ENCODE results near the gene ERICH2.

The ERICH2 gene

GRCh38 chr2:170822290-170823087 is 52.3 kb downstream of the ERICH2 start:
- TF ChIP-seq ZNF148 (tag by site-specific recombination; IDR thresholded peaks at IDR 0.05; ENCODE audit: borderline replicate concordance) (no peak), ZNF19 (tag by site-specific recombination; IDR thresholded peaks at IDR 0.05; ENCODE audit: low read depth) (no peak), HOXA7 (CRISPR knock-in tag; IDR thresholded peaks at IDR 0.05; ENCODE audit: borderline replicate concordance) (no peak), ZFP69B (tag by site-specific recombination; IDR thresholded peaks at IDR 0.05) (no peak), ZNF548 (tag by site-specific recombination; IDR thresholded peaks at IDR 0.05) (no peak)
- peaks cover 0 to 6% of the 10 kb centered on the region in 2 experiments; a peak in 2 of 3 replicates for H3K36me3 ChIP-seq (ENCODE audit: control insufficient read depth in 2 of 2, insufficient read depth in 1 of 2, low read length in 2 of 2)
- H3K4me1 ChIP-seq (ENCODE audit: control insufficient read depth, insufficient read depth, low read length): no peaks in the 10 kb centered on the region
- no peak overlapping the region for H3K4me3 ChIP-seq (ENCODE audit: low read depth, low read length)
- POLR2A ChIA-PET: no interaction called here
- CTCF ChIA-PET: interaction anchor here (1.1 kb wide), 1 partner anchor 10 kb away, joined by 4 read pairs; no protein-coding TSS in a partner anchor
- H3K27ac ChIP-seq (ENCODE audit: extremely low read depth, low read depth, low read length): no peak overlapping the region
- no peaks in the 10 kb centered on the region for H3K9me3 ChIP-seq (ENCODE audit: control insufficient read depth, insufficient read depth, low read depth, low read length)

GRCh38 chr2:170823088-170823897 is 53.1 kb downstream of the ERICH2 start:
- peaks cover 0 to 6% of the 10 kb centered on the region in 2 experiments; a peak in 2 of 3 replicates for H3K36me3 ChIP-seq (ENCODE audit: control insufficient read depth in 2 of 2, insufficient read depth in 1 of 2, low read length in 2 of 2)
- CTCF ChIA-PET: no interaction called here

GRCh38 chr2:170823898-170824215 is 53.7 kb downstream of the ERICH2 start:
- POLR2A ChIA-PET: no interaction called here
- Histone ChIP-seq H3K4me3 (ENCODE audit: low read depth, low read length) (no peak overlapping the region), H3K9me3 (ENCODE audit: control insufficient read depth, insufficient read depth, low read depth, low read length) (no peaks in the 10 kb centered on the region), H3K27ac (ENCODE audit: extremely low read depth, low read depth, low read length) (no peak overlapping the region), H3K4me1 (ENCODE audit: control insufficient read depth, insufficient read depth, low read length) (no peaks in the 10 kb centered on the region), H3K36me3 (ENCODE audit: control insufficient read depth in 2 of 2, insufficient read depth in 1 of 2, low read length in 2 of 2) (peaks cover 0 to 8% of the 10 kb centered on the region in 2 experiments; a peak in 2 of 3 replicates)
- CTCF ChIA-PET: no interaction called here
- no peak for TF ChIP-seq BCL6B (tag by site-specific recombination; IDR thresholded peaks at IDR 0.05)
- TF ChIP-seq ZBTB8A (tag by site-specific recombination; IDR thresholded peaks at IDR 0.05): no peak
- no peak for TF ChIP-seq ZNF423 (tag by site-specific recombination; IDR thresholded peaks at IDR 0.05)
- no peak for TF ChIP-seq ZNF704 (tag by site-specific recombination; IDR thresholded peaks at IDR 0.05)
- no peak for TF ChIP-seq HOXA7 (CRISPR knock-in tag; IDR thresholded peaks at IDR 0.05; ENCODE audit: borderline replicate concordance)
- no peak for TF ChIP-seq ZNF580 (tag by site-specific recombination; IDR thresholded peaks at IDR 0.05)
- no peak for TF ChIP-seq SCRT1 (tag by site-specific recombination; IDR thresholded peaks at IDR 0.05; ENCODE audit: borderline replicate concordance)
- TF ChIP-seq ZNF837 (tag by site-specific recombination; IDR thresholded peaks at IDR 0.05): no peak
- TF ChIP-seq PBX3 (CRISPR knock-in tag; IDR thresholded peaks at IDR 0.05): no peak
- TF ChIP-seq ZNF530 (tag by site-specific recombination; IDR thresholded peaks at IDR 0.05; ENCODE audit: low read depth): no peak

More at GRCh38 chr2:170823088-170823897, 53.1 kb downstream of the ERICH2 start:
- POLR2A ChIA-PET: no interaction called here
- H3K4me3 ChIP-seq (ENCODE audit: low read depth, low read length): no peak overlapping the region
- TF ChIP-seq REPIN1 (tag by site-specific recombination; IDR thresholded peaks at IDR 0.05; ENCODE audit: low read depth) (no peak), ZNF626 (tag by site-specific recombination; IDR thresholded peaks at IDR 0.05) (no peak), MZF1 (tag by site-specific recombination; IDR thresholded peaks at IDR 0.05; ENCODE audit: borderline replicate concordance) (no peak), ZNF654 (tag by site-specific recombination; IDR thresholded peaks at IDR 0.05; ENCODE audit: low read depth) (no peak), KLF9 (tag by site-specific recombination; IDR thresholded peaks at IDR 0.05; ENCODE audit: low read depth) (no peak), HOXC10 (CRISPR knock-in tag; IDR thresholded peaks at IDR 0.05) (no peak), ZNF48 (tag by site-specific recombination; IDR thresholded peaks at IDR 0.05) (no peak), BCL6B (tag by site-specific recombination; IDR thresholded peaks at IDR 0.05) (no peak), GLIS1 (tag by site-specific recombination; IDR thresholded peaks at IDR 0.05) (no peak), ZNF302 (tag by site-specific recombination; IDR thresholded peaks at IDR 0.05; ENCODE audit: low read depth) (no peak), ZNF184 (tag by site-specific recombination; IDR thresholded peaks at IDR 0.05) (no peak), MYNN (tag by site-specific recombination; IDR thresholded peaks at IDR 0.05; ENCODE audit: borderline replicate concordance) (no peak), ZNF157 (tag by site-specific recombination; IDR thresholded peaks at IDR 0.05) (no peak), ZNF214 (tag by site-specific recombination; IDR thresholded peaks at IDR 0.05; ENCODE audit: borderline replicate concordance) (no peak), ZNF324 (tag by site-specific recombination; IDR thresholded peaks at IDR 0.05) (no peak), ZNF335 (tag by site-specific recombination; conservative IDR thresholded peaks at IDR 0.05) (no peak)
- H3K9me3 ChIP-seq (ENCODE audit: control insufficient read depth, insufficient read depth, low read depth, low read length): no peaks in the 10 kb centered on the region
- H3K4me1 ChIP-seq (ENCODE audit: control insufficient read depth, insufficient read depth, low read length): no peaks in the 10 kb centered on the region
- no peak overlapping the region for H3K27ac ChIP-seq (ENCODE audit: extremely low read depth, low read depth, low read length)

Data from HEK293 (cell line).